HUDEP-2 (cell line): Measurements from ENCODE around the gene TIMM8B.
"Not testable (repeated sequence)": the region's sequence is repeated elsewhere in the genome, so short reads cannot be mapped to it uniquely, and the experiment has no call there.

Experiments
- DNase-seq, 76 experiments: peaks; one replicate each; lab custom pipeline; 2025; ENCODE audit not compliant: unreplicated experiment in 76 of 76; lab: John Stamatoyannopoulos, UW

Gene TIMM8B

DNA sequence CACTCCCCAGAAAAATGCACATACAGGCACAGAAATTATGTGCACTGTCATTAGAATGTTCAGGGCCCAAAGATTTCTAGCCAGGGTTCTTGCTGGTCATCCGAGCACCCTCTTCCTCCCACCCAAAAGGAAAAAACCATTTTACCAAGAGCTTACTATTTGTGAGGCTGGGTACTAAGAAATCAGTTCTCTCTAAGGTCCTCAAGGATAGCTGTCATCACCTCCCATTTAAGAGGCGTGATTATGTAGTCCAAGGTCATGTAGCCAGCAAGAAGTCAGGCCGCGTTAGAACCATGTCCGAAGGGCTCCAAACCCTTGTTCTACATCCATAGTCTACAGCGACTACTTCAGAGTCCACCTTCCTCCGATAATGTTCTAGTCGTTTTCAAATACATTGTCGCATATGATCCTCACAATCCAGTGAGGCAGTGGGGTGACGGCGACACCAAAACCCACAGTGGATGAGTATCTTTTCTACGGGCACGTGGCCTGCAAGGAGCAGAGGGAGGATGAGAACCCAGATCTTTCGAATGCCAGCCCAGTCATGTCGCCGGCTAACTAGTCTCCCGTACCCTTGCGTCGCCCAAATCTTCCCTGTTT lies 634 bp downstream of the TIMM8B start:
- peak in 30 of 76 experiments; percentile 1 to 78 (median 24) for DNase-seq

DNA sequence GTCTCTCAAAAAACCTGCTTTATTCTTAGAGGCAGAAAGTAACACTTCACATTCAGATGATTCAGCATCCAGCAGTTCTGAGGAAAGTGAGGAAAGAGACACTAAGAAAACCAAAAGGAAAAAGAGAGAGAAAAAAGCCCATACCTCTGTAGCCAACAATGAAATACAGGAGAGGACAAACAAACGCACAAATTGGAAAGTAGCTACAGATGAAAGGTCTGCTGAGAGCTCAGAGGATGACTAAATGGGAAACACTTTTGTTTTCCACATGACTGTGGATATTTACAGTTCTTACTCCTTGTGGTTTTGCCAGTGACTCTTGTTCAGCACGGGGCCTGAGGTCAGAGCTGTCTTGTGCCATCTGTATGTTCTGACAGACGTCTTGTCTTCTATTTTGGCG lies 3.8 kb downstream of the TIMM8B start:
- DNase-seq = no peak

DNA sequence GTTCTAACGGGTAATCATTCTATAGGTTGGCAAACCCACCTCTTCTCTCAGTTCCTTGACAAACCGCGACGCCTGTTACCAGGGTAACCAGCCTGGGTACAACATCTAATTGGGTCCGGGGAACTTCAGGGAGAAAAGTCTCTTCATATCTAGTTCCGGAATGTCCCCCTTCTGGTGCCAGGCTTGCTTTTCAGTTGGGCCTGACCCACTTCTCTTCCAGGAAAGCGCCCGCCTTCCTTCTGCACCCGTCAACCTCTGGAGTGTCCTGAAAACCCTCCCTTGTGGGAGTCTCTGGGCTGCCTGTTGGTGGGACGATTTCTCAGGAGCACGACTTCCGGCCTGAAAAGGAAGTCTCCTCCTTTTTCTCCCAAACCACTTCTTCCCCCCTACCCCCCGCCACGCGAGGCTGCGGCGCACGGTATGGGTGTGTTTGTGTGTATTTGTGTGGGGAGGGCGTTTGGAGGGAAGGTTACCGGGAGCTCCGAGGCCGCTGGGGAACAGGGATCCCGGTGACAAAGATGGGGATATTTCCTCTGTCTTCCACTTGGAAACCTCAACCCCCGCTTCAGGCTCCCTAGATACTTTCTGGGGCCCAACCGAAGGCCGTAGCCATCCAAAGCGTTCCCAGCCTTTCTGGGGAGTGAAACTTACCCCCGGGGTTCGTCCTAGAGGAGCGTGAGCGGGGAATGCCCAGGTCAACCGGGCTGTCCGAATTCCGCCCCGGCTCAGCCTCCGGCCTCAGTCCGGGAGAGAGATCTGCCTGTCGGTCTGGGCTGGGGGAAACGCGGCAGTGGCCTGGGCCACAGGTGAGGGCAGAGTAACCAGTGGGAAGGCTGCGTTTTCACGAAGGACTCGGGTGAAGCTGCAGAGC lies 12.4 kb downstream of the TIMM8B start, which contains the start of the genes NKAPD1 and PIH1D2:
Gene NKAPD1, plus strand, starts transcription at position 359 of the 871 bp plus-strand sequence. CDS start 1,276 bp downstream, outside the sequence.
Gene PIH1D2, minus strand, starts transcription at position 77 of the 871 bp plus-strand sequence. CDS start 843 bp downstream, outside the sequence.
- DNase-seq = peak; percentile 7 to 89 (median 68)

DNA sequence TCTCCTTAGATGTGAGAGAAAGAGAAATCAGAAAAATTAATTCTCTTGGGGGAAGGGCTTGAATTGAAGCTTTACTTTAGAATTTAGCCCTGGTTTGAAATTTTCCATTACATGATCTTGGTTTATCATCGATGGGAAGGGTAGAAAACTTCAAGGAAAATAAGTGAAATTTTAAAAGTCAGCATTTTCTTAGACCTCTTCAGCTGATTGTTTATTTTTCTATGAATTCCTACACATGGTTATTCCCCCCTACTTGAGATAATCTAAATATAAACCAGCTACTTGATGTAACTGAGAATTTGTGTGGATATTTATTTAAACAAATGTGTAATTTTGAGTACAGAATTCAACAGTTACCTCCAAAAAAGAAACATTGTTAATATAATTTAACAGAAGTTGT lies 23.6 kb downstream of the TIMM8B start:
- no peak for DNase-seq

DNA sequence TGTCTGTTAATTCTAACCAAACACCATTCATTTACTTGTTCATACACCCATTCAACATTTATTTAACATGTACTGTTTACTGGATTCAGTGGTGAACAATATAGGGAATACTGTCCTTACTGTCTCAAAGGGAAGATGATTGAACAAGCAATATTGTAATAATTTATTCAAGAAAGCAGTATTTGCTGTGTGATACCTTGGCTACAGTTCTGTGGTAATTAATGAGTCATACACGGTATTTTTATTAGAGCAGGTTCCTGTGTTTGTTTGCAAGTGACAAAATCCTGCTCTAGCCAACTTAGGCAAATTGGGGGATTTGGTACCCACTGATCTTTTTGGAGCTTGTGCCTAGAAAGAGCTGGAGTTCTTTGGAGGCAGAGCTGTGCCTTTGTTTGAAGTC lies 28.5 kb downstream of the TIMM8B start:
- DNase-seq = no peak

DNA sequence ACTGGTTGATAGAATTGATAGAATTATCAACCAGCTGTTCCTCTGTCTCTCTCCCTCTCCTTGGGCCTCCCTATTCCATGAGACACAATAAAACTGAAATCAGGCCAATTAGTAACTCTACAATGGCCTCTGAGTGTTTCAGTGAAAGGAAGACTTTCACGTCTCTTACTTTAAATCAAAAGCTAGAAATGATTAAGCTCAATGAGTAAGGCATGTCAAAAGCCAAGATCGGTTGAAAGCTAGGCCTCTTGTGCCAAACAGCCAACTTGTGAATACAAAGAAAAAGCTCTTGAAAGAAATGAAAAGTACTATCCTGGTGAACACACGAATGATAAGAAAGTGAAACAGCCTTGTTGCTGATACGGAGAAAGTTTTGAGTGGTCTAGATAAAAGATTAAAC lies 29.4 kb downstream of the TIMM8B start:
- DNase-seq = peak in 3 of 76 experiments; percentile 2 to 5 (median 4)

DNA sequence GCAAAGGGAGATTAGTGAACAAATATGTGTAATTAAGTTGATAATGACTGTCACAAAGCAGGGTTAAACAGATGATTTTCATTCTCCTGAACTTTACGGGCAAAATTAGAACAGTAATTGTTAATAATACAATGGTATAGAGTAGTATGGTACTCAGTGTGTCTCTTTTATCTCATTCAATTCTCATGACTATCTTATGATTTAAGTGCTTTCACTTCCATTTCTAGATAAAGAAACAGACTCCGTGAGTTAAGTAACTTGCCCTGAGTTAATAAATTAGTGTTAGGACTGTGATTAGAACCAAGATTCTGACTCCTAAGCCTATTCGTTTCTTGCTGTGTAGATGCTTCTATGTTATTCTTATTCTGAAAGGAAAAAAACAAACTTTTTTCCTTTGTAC lies 34.8 kb downstream of the TIMM8B start:
- DNase-seq = no peak

DNA sequence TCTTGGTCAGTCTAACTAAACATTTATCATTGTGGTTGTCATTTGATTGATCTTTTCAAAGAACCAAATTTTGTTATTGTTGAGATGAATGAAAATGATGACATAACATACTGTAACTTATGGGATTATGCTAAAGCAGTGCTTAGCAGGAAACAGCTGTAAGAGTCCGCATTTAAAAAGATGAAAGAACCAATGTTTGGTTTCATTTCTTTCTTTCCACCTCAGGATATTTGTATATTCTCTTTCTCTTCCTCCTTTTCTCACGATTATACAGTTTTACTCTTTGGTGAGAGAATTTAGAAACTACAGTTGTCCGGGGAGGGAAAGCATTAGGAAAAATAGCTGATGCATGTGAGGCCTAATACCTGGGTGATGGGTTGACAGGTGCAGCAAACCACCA lies 35.8 kb downstream of the TIMM8B start:
- no peak for DNase-seq

DNA sequence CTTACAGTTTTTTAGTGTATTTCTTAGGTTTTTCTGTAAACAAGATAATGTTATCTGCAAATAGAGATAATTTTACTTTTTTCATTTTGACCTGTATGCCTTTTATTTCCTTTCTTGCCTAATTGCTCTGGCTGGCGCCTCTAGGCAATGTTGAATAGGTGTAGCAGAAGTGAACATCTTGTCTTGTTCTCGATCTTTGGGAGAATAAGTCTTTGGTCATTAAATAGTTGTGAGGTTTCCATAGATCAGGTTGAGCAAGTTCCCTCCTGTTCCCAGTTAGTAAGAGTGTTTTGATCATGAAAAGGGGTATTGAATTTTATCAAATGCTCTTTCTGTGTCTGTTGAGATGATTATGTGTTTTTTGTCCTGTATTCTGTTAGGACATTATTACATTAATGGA lies 36.8 kb downstream of the TIMM8B start:
- DNase-seq = no peak

DNA sequence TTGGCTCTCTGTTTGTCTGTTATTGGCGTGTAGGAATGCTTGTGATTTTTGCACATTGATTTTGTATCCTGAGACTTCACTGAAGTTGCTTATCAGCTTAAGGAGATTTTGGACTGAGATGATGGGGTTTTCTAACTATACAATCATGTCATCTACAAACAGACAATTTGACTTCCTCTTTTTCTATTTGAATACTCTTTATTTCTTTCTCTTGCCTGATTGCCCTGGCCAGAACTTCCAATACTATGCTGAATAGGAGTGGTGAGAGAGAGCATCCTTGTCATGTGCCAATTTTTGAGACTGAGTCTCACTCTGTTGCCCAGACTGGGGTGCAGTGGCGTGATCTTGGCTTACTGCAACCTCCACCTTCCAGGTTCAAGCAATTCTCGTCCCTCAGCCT lies 38.3 kb downstream of the TIMM8B start:
- not testable (repeated sequence) for DNase-seq

DNA sequence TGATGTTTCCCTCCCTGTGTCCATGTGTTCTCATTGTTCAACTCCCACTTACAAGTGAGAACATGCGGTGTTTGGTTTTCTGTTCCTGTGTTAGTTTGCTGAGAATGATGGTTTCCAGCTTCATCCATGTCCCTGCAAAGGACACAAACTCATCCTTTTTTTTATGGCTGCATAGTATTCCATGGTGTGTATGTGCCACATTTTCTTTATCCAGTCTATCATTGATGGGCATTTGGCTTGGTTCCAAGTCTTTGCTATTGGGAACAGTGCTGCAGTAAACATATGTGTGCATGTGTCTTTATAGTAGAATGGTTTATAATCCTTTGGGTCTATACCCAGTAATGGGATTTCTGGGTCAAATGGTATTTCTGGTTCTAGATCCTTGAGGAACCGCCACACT lies 39.9 kb downstream of the TIMM8B start:
- DNase-seq = not testable (repeated sequence)

DNA sequence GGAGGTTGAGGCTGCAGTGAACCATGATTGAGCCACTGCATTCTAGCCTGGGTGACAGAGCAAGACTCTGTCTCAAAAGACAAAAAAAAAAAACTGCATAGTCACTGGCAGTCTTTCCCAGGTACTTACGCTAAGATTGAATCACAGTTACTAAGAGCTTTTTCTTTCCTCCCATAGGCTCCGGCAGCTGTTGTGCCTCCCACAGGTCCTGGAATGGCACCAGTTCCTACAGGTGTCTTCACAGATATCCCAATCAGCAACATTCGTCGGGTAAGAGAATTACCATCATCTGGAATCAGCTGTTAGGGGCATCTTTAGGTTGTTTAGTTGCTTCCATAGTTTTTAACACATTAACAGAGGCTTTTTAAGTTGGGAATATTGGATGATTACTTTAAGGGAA lies 41.6 kb downstream of the TIMM8B start:
- no peak for DNase-seq

DNA sequence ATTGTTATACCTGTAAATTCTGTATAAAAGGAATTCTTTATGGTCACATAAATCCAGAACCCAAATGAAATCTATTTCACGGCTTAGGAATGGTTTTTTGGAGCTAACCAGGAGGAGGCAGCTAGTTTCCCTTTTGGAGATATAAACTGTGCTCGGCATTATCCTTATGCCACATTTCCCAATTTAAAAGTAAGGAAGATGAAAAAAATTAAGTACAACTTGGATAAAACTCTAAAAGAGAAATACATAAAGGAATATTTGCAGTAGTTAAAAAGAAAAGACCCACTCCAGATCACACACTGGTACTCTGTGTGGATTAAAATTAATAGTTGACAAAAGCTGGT lies 43.6 kb downstream of the TIMM8B start:
- no peak for DNase-seq

DNA sequence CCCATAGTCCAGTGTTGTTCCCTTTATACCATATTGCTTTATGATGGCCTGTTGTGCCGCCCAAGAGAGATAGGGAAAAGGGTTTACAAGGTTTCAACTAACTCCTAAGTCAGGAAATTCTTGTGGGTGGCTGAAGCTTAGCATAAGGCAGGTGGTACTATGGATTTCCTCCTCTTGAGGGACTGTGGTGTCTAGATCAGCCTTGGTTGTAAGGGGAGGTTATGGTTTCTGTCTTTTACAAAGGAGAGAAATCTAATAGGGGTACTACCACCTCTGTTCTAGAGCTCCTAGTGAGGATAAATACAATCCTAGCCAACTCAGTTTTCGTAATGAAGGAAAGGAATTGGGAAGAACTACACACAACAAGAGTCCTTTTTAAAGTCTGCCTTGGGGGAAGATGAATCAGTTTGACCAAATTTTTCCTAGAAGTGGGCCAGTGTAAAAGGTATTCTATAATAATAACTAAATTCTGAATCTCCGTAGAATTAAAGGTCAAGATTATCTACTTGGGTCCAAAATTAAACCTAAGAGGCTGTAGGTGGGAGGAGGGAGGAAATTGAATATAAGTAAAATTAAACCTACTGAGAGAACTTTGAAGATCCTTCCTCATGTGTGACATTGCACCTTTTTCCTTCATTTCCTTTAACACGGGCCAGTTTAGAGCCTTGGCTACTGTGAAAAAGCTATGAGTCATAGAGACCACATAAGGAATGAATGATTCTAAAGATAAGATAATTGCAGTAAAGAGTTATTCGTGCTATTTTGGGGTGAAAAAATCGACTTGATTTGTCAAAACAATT lies 44.2 kb downstream of the TIMM8B start:
- DNase-seq = peak in 3 of 76 experiments; percentile 8 to 16 (median 13)

DNA sequence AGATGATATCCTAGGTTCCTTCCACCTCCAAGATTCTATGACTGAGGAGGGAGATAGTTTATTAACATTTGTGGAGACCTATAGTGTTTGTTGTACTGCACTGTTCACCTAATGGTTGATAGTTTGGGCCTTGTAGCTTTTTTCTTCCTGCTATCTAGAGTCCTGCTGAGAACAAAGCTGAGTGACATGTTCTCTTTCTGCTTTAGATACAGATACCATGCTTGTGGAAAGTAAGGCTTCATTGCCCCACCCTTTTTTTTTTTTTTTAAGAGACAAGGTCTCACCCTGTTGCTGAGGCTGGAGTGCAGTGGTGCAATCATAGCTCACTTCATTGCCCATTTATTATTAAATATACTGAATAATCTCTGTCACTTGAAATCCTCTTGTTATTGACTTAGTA lies 49.0 kb downstream of the TIMM8B start:
- DNase-seq = peak in 2 of 76 experiments; percentile 7 to 12
